LNCAP (cell line): ENCODE results near the gene SLC7A7.

Experiments
- TF ChIP-seq, protein P1 (sequence below): fragments of 450-650 bp; IDR thresholded peaks from 2 replicates; pipeline ENCODE4 v1.5.1; 2017; ENCODE audit warnings: mild to moderate bottlenecking

Gene SLC7A7

DNA sequence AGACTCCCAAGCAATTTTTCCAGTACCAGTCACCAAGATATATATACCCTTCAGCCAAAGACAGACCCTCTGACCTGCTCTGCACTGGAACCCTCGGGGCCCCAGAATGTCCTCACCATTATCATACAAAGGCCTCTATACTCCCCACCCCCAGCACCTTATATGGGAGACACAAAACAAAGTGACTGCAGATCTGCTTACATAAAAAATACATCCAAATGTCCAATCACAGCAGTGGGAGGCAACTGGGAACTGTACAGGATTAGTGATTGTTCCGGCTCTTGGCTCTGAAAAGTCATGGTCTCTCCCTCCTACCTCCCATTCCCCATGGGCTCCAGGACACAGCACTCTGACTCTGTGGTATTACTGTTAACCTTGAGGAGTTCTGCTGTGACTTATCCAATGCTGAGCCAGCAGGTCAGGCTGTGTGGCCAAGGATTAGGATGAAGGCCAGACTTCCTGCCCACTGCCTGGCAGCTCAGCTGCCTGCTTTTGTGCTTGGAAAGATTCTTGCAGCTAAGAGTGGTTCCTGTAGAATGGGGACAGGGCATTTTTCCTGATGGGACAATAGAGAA, 35.0 kb downstream of the SLC7A7 start:
- TF ChIP-seq, protein P1, sequence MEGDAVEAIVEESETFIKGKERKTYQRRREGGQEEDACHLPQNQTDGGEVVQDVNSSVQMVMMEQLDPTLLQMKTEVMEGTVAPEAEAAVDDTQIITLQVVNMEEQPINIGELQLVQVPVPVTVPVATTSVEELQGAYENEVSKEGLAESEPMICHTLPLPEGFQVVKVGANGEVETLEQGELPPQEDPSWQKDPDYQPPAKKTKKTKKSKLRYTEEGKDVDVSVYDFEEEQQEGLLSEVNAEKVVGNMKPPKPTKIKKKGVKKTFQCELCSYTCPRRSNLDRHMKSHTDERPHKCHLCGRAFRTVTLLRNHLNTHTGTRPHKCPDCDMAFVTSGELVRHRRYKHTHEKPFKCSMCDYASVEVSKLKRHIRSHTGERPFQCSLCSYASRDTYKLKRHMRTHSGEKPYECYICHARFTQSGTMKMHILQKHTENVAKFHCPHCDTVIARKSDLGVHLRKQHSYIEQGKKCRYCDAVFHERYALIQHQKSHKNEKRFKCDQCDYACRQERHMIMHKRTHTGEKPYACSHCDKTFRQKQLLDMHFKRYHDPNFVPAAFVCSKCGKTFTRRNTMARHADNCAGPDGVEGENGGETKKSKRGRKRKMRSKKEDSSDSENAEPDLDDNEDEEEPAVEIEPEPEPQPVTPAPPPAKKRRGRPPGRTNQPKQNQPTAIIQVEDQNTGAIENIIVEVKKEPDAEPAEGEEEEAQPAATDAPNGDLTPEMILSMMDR: no peak

DNA sequence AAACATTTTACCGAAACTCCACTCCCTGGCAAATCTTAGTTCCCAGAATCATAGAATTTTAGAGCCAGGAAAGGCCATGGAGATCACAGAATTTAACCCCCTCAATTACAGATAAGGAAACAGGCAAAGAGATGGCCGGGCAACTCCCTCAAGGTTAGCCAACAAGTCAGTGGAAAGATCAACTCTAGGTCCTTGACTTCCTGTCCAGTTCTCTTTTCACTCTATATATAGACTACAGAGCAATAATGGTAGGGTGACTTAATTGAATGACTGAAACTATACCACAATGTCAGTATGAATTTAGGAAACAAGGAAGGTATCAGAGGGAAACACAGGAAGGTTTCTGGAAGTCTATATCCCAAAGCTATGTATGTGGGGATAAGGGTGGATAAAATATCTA, 37.2 kb downstream of the SLC7A7 start:
- TF ChIP-seq, protein P1: no peak

DNA sequence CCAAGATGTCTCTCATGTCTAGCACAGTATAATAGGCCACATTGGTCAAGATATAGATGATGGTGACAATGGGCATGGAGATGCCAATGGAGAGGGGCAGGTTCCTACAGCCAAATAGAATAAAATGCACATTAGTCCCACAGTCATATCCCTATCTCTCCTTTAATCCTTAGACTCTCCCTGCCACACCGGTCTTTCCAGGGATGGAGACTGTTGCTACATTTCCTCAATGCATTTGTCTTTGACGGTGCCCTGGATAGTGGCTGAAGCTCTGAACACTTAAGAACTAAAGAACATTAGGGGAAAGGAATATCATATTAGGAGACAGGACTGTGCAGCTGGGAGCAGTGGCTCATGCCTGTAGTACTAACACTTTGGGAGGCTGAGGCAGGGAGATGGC, 39.0 kb downstream of the SLC7A7 start:
- TF ChIP-seq, protein P1: no peak

DNA sequence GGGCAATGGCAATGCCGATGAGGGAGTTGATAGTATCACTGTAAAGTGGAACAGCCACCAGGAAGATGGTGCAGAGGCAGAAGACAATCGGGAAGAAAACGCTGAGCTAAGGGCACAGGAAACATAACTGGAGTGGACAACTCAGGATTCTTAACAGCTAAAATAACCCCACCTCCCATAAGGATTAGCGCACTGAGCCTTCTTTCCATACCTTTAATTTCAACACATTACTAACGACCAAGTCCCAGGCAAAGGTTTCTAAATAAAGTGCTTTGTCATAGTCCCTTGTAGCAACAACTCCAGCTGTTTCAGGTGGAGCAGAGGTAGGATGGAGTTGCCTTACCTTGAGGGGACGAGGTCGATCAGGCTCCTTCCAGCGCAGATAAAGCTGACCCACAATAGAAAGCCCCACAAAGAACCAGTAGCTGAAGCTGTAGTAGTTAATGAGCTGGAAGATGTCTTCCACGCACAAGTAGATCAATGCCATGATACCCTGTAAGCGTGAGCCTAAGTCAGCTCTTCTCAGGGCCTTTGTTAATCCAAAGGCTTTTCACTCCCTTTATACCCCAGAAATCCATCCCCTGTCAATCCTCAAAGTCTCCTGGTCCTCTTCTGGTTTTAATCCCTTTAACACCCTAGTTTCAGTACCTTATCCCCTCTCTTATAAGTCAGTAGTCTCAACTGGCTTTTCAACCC, 41.1 kb downstream of the SLC7A7 start:
- TF ChIP-seq, protein P1: no peak

DNA sequence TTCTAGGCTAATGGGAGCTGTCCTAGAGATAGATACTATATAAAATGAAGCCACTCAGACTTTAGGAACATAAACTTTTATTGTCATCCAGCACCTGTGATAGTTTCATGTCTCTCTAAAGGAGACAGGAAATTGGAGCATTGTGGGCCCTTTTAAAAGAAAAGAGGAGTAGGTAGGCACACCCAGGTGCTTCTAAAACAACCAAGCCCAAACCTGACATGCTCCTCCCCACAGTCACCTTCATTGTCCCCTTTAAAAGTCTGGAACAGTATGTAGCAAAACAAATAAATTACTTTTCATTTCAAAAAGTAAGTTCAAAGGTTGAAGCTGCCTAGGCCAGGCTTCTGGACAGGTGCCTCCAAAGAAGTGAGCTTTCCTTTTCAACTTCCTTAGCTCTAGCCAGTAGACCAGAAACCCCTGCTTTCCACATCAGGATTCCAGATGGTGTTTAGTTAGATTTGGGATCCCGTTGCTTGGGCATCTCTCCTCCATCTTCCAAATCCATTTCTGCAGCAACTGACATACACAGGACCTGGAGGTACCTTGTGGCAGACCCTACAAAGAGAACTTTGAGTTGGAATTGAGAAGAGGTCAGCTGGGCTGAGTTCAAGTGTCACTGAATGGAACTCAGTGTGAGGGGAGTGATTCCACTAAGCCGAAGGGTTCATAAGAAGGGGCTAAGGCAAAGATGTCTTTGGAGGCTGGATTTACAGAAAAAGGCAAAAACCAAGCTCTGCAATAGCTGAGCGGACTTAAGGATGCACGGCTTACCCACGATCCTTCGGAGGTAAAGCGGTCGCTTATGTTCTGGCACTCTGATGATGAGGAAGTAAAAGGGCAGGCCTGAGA, 41.8 kb downstream of the SLC7A7 start:
- TF ChIP-seq, protein P1: no peak

DNA sequence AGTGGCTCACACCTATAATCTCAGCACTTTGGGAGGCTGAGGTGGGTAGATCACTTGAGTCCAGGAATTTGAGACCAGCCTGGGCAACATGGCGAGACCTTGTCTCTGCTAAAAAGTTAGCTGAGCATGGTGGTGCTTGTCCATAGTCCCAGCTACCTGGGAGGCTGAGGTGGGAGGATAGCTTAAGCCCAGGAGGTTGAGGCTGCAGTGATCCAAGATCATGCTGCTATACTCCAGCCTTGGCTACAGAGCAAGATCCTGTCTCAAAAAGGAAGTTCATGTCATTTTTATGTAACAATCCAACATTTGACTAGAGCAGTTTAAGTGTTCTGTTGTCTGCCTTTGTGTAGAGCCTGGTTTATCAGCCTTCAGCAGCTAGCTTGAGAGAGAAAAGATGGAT, 42.5 kb downstream of the SLC7A7 start:
- TF ChIP-seq, protein P1: no peak

DNA sequence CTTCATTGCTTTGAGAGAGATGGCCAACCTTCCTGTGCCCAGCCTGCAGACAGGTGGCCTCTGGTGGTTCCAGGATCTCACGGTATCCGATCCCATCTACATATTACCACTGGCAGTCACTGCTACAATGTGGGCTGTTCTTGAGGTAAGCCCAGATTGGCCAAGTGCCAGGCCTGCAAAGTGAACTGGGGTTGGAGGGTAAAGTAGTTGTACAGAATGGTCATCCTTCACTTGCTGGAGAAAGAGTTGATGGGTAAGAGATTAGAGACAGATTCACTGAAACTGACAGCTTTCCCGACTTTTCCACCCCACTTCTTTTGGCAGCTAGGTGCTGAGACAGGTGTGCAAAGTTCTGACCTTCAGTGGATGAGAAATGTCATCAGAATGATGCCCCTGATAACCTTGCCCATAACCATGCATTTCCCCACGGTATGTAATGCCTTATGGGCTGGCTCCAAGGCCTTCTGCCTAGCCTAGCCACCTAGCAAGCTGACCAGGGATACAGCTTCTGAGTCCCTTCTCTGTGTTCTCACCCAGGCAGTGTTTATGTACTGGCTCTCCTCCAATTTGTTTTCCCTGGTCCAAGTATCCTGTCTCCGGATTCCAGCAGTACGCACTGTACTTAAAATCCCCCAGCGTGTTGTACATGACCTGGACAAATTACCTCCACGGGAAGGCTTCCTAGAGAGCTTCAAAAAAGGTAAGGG, 44.6 kb downstream of the SLC7A7 start:
- TF ChIP-seq, protein P1: no peak
